Caco-2 (cell line): ENCODE results near the gene TIMM17A. TPM values are rescaled to one million over a fixed set of nuclear protein-coding genes. Genes with fewer than 3 reads are reported as not detected.

Experiments
- BruUV-seq: library from RNA; stranded (reverse); fragments of 400-500 nt; replicated peaks from 2 replicates; lab custom pipeline; 2021; lab: Mats Ljungman, UMichigan
- CTCF ChIA-PET: fragments of 300-600 bp; sonication (Branson Sonifier 250); formaldehyde crosslinking; loops from one replicate; lab custom pipeline; 2022; ENCODE audit warnings: antibody characterized with exemption; lab: Charles Lee
- POLR2A ChIA-PET: fragments of 300-600 bp; sonication (Branson Sonifier 250); formaldehyde crosslinking; loops from one replicate; lab custom pipeline; 2022; ENCODE audit warnings: antibody characterized with exemption; lab: Charles Lee
- DNase-seq, 2 experiments: peaks; one replicate each; pipeline versions ENCODE4 v3.0.0 to v3.0.0-alpha.2; 2020 to 2022
- H3K27me3 ChIP-seq: replicated peaks from 2 replicates; pipeline ENCODE4 v1.6.0; 2011; ENCODE audit warnings: low read length; ENCODE audit not compliant: control insufficient read depth, insufficient read depth
- H3K36me3 ChIP-seq: 2 replicates; pipeline ENCODE4 v1.5.1; 2011; ENCODE audit warnings: low read length; ENCODE audit not compliant: control insufficient read depth, insufficient read depth
- H3K4me1 ChIP-seq: fragments of 250-450 bp; sonication (Bioruptor Pico); 2 replicates; pipeline ENCODE4 v1.5.1; 2020; ENCODE audit warnings: mild to moderate bottlenecking
- H3K4me3 ChIP-seq: 2 replicates; pipeline ENCODE4 v1.5.1; 2011; ENCODE audit warnings: low read depth, mild to moderate bottlenecking, control low read depth, low read length
- H3K9me3 ChIP-seq: fragments of 250-450 bp; sonication (Bioruptor Pico); 2 replicates; pipeline ENCODE4 v1.5.1; 2020; ENCODE audit warnings: mild to moderate bottlenecking, moderate library complexity
- H3K27ac Mint-ChIP-seq: one replicate; pipeline ENCODE4 v1.8.0; 2022; ENCODE audit warnings: mixed read lengths; ENCODE audit not compliant: unreplicated experiment
- H3K27me3 Mint-ChIP-seq: one replicate; pipeline ENCODE4 v1.8.0; 2022; ENCODE audit warnings: mixed read lengths; ENCODE audit not compliant: insufficient read depth, unreplicated experiment
- H3K36me3 Mint-ChIP-seq: one replicate; pipeline ENCODE4 v1.8.0; 2022; ENCODE audit warnings: mild to moderate bottlenecking, mixed read lengths; ENCODE audit not compliant: insufficient read depth, unreplicated experiment
- H3K4me1 Mint-ChIP-seq: one replicate; pipeline ENCODE4 v1.8.0; 2022; ENCODE audit warnings: low read depth, mixed read lengths; ENCODE audit not compliant: unreplicated experiment
- H3K4me3 Mint-ChIP-seq: one replicate; pipeline ENCODE4 v1.8.0; 2022; ENCODE audit warnings: mild to moderate bottlenecking, moderate library complexity, mixed read lengths; ENCODE audit not compliant: unreplicated experiment
- H3K9me3 Mint-ChIP-seq: one replicate; pipeline ENCODE4 v1.8.0; 2022; ENCODE audit warnings: mixed read lengths; ENCODE audit not compliant: unreplicated experiment
- CTCF ChIP-seq, 2 experiments: fragments of 200-600 bp in 1 of 2; IDR thresholded peaks; 1 replicate in 1 of 2; 2 replicates in 1 of 2; pipeline versions ENCODE4 v1.5.1 to v1.8.0; 2011 to 2022; ENCODE audit warnings: antibody characterized with exemption in 1 of 2, control low read depth in 1 of 2, inconsistent platforms in 1 of 2, low read depth in 1 of 2, low read length in 1 of 2, mild to moderate bottlenecking in 1 of 2, moderate library complexity in 1 of 2; ENCODE audit not compliant: insufficient read depth in 1 of 2, severe bottlenecking in 1 of 2, unreplicated experiment in 1 of 2
- intact Hi-C: fragments of 100-400 bp; cut with micrococcal nuclease; formaldehyde crosslinking; loops from one replicate; pipeline ENCODE4 v1.10.0; 2022; ENCODE audit not compliant: unreplicated experiment
- total RNA-seq: library from RNA; stranded (reverse); gene quantifications from 2 replicates; pipeline ENCODE4 v1.2.3, GENCODE V29; 2022

Gene TIMM17A
- total RNA-seq, 1 experiment from 2014 or later = 63.7 TPM

DNA sequence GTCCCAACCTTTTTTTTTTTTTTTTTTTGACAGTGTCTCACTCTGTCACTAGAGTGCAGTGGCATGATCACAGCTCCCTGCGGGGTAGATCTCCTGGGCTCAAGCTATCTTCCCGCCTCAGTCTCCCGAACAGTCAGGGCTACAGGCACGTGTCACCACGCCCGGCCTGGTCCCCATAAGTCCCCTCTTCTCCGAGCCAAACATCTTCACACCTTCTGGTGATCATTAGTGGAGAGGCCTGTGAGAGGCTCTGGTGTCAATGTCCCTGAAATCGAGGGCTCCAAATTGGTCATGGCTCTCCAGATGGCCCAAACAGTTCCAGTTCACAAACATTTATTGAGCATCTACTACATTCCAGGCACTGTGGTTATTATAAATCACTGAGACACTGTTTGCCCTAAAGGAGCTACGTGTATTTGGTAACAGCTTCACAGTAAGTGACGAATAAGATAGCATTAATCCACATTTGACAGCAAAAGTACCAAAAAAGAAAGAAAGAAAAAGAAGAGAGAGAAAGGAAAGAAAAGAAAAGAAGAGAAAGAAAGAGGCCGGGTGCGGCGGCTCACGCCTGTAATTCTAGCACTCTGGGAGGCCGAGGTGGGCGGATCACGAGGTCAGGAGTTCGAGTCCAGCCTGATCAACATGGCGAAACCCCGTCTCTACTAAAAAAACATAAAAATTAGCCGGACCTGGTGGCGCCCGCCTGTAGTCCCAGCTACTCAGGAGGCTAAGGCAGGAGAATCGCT is 867 bp upstream of the TIMM17A start:
- TSS peak; percentile 82 for BruUV-seq
- Mint-ChIP-seq H3K4me3 (peak overlapping the region; percentile 84), H3K9me3 (no peaks in the 10 kb centered on the region), H3K36me3 (peaks cover 33% of the 10 kb centered on the region), H3K4me1 (peaks cover 4% of the 10 kb centered on the region), H3K27me3 (no peaks in the 10 kb centered on the region), H3K27ac (peak overlapping the region; percentile 97)
- ChIA-PET CTCF (interaction anchor here (0.9 kb wide), 1 partner anchor 58 kb away, joined by 4 read pairs; no protein-coding TSS in a partner anchor), POLR2A (interaction anchor here (0.6 to 1.1 kb wide), 4 partner anchors 8 to 174 kb away, joined by 7 to 12 read pairs (median 8); partner anchors contain the start of genes ELF3 and LMOD1)
- Histone ChIP-seq H3K4me3 (peak overlapping the region; percentile 98), H3K4me1 (peaks cover 10% of the 10 kb centered on the region), H3K36me3 (no peaks in the 10 kb centered on the region), H3K9me3 (no peaks in the 10 kb centered on the region), H3K27me3 (no peaks in the 10 kb centered on the region)
- TF ChIP-seq CTCF (IDR thresholded peaks at IDR 0.05; ENCODE audit: insufficient read depth in 1 of 2, low read depth in 1 of 2, low read length in 1 of 2, severe bottlenecking in 1 of 2, unreplicated experiment in 1 of 2) = no peak
- DNase-seq = no peak
- intact Hi-C loops = loop anchor here (1.0 to 2.0 kb wide), 2 partner anchors 8 to 28 kb away; partner anchors contain the start of genes LMOD1 and RNPEP

- DNase-seq = peak in 1 of 2 experiments; percentile 42
Measured at GRCh38 chr1:201955729-201956143, 433 bp downstream of the TIMM17A start.

More at GRCh38 chr1:201955729-201956143, 433 bp downstream of the TIMM17A start:
- Mint-ChIP-seq H3K4me1 (peaks cover 4% of the 10 kb centered on the region), H3K27me3 (no peaks in the 10 kb centered on the region), H3K9me3 (no peaks in the 10 kb centered on the region), H3K36me3 (peaks cover 42% of the 10 kb centered on the region), H3K27ac (peak overlapping the region; percentile 97), H3K4me3 (peak overlapping the region; percentile 84)
- ChIA-PET CTCF (no interaction called here), POLR2A (interaction anchor here (0.5 to 1.1 kb wide), 3 partner anchors 9 to 60 kb away, joined by 3 to 9 read pairs (median 7); partner anchors contain the start of genes ELF3 and LMOD1)
- H3K4me3 ChIP-seq = peak overlapping the region; percentile 98
- no peak for TF ChIP-seq CTCF (IDR thresholded peaks at IDR 0.05; ENCODE audit: insufficient read depth in 1 of 2, low read depth in 1 of 2, low read length in 1 of 2, severe bottlenecking in 1 of 2, unreplicated experiment in 1 of 2)
- no peaks in the 10 kb centered on the region for H3K27me3 ChIP-seq
- no peaks in the 10 kb centered on the region for H3K36me3 ChIP-seq
- H3K4me1 ChIP-seq = peaks cover 10% of the 10 kb centered on the region
- no peaks in the 10 kb centered on the region for H3K9me3 ChIP-seq
- intact Hi-C loops = loop anchor here (1.0 to 2.0 kb wide), 2 partner anchors 9 to 27 kb away; partner anchors contain the start of genes LMOD1 and RNPEP
- no TSS peak for BruUV-seq
